MM.1S (cell line): ENCODE results near the gene GPATCH2.

Experiments used
- DNase-seq: peaks from one replicate; pipeline ENCODE4 v3.0.0-alpha.2; 2015
- H2AFZ ChIP-seq: fragments of 300-600 bp; sonication (generic); 2 replicates; pipeline ENCODE4 v1.6.0; 2016; ENCODE audit warnings: antibody characterized with exemption, low read length
- H3F3A ChIP-seq: fragments of 300-600 bp; sonication (generic); 2 replicates; pipeline ENCODE4 v1.6.1; 2016; ENCODE audit warnings: mild to moderate bottlenecking, antibody characterized with exemption, low read length, moderate library complexity, mixed read lengths; ENCODE audit not compliant: insufficient read depth
- H3K27ac ChIP-seq: fragments of 300-600 bp; sonication (generic); 2 replicates; pipeline ENCODE4 v1.5.1; 2016; ENCODE audit warnings: mild to moderate bottlenecking, low read length
- H3K27me3 ChIP-seq: fragments of 300-600 bp; sonication (generic); replicated peaks from 2 replicates; pipeline ENCODE4 v1.6.0; 2016; ENCODE audit warnings: low read length; ENCODE audit not compliant: insufficient read depth
- H3K36me3 ChIP-seq: fragments of 300-600 bp; sonication (generic); replicated peaks from 2 replicates; pipeline ENCODE4 v1.6.1; 2016; ENCODE audit warnings: mild to moderate bottlenecking, low read length, mixed read lengths; ENCODE audit not compliant: insufficient read depth
- H3K4me1 ChIP-seq: fragments of 300-600 bp; sonication (generic); 2 replicates; pipeline ENCODE4 v1.6.1; 2016; ENCODE audit warnings: low read length, mixed read lengths
- H3K4me2 ChIP-seq: fragments of 300-600 bp; sonication (generic); 2 replicates; pipeline ENCODE4 v1.6.0; 2016; ENCODE audit warnings: low read depth, low read length
- H3K4me3 ChIP-seq: fragments of 300-600 bp; sonication (generic); 2 replicates; pipeline ENCODE4 v1.5.1; 2016; ENCODE audit warnings: low read length, mixed read lengths
- H3K79me2 ChIP-seq: fragments of 300-600 bp; sonication (generic); 2 replicates; pipeline ENCODE4 v1.6.1; 2016; ENCODE audit warnings: mixed run types, low read length, mixed read lengths
- H3K9ac ChIP-seq: fragments of 300-600 bp; sonication (generic); 2 replicates; pipeline ENCODE4 v1.6.1; 2016; ENCODE audit warnings: low read length, mixed read lengths
- H3K9me2 ChIP-seq: fragments of 300-600 bp; sonication (generic); replicated peaks from 2 replicates; pipeline ENCODE4 v1.6.1; 2016; ENCODE audit warnings: mild to moderate bottlenecking, low read length, mixed read lengths; ENCODE audit not compliant: insufficient read depth
- H3K9me3 ChIP-seq: fragments of 300-600 bp; sonication (generic); replicated peaks from 2 replicates; pipeline ENCODE4 v1.6.1; 2016; ENCODE audit warnings: mild to moderate bottlenecking, low read length, mixed read lengths; ENCODE audit not compliant: insufficient read depth
- H4K20me1 ChIP-seq: fragments of 300-600 bp; sonication (generic); 2 replicates; pipeline ENCODE4 v1.6.1; 2016; ENCODE audit warnings: mild to moderate bottlenecking, low read length, moderate library complexity, mixed read lengths; ENCODE audit not compliant: insufficient read depth
- EZH2 ChIP-seq: fragments of 300-600 bp; sonication (generic); optimal IDR thresholded peaks from 2 replicates; pipeline ENCODE3; 2017; ENCODE audit warnings: low read depth, mild to moderate bottlenecking, antibody characterized with exemption, low read length, mixed read lengths
- EZH2phosphoT487 ChIP-seq: fragments of 300-600 bp; sonication (generic); IDR thresholded peaks from 2 replicates; pipeline ENCODE4 v1.6.1; 2018; ENCODE audit warnings: antibody characterized with exemption, low read length
- TF ChIP-seq, protein P1 (sequence below): fragments of 300-600 bp; sonication (generic); IDR thresholded peaks from 2 replicates; pipeline ENCODE4 v1.5.1; 2016; ENCODE audit warnings: antibody characterized with exemption, low read length, mixed read lengths

GPATCH2 gene

DNA sequence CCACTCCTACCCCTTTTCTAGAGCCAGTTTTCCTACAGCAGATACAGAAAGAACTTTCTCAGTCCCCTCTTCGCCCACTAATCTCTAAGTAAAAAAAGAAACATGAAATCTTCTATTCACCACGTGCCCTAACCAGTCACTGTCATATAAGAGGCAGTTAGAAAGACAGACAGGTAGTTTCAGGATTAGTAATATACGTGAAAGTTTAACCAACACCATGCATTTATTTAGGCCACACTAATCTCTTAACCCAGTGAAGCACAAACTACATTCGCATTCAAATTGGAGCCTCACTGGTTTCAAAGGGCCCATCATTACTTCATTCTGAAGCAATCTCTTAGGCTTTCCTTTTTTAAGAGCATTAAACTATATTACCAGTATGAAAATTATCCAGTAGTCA lies 10.1 kb downstream of the GPATCH2 start:
- Histone ChIP-seq H3K4me1 (no peaks in the 10 kb centered on the region), H3K4me3 (no peak overlapping the region), H3K9me2 (no peaks in the 10 kb centered on the region), H3K79me2 (peaks cover 44% of the 10 kb centered on the region), H4K20me1 (no peaks in the 10 kb centered on the region), H3F3A (no peaks in the 10 kb centered on the region), H3K4me2 (no peak overlapping the region), H3K27ac (no peak overlapping the region), H3K9ac (no peak overlapping the region), H2AFZ (no peak overlapping the region), H3K36me3 (no peaks in the 10 kb centered on the region), H3K27me3 (no peaks in the 10 kb centered on the region), H3K9me3 (no peaks in the 10 kb centered on the region)
- DNase-seq, result no peak
- TF ChIP-seq, protein P1, sequence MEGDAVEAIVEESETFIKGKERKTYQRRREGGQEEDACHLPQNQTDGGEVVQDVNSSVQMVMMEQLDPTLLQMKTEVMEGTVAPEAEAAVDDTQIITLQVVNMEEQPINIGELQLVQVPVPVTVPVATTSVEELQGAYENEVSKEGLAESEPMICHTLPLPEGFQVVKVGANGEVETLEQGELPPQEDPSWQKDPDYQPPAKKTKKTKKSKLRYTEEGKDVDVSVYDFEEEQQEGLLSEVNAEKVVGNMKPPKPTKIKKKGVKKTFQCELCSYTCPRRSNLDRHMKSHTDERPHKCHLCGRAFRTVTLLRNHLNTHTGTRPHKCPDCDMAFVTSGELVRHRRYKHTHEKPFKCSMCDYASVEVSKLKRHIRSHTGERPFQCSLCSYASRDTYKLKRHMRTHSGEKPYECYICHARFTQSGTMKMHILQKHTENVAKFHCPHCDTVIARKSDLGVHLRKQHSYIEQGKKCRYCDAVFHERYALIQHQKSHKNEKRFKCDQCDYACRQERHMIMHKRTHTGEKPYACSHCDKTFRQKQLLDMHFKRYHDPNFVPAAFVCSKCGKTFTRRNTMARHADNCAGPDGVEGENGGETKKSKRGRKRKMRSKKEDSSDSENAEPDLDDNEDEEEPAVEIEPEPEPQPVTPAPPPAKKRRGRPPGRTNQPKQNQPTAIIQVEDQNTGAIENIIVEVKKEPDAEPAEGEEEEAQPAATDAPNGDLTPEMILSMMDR, result no peak
- TF ChIP-seq EZH2phosphoT487 (no peak), EZH2 (no peak)

DNA sequence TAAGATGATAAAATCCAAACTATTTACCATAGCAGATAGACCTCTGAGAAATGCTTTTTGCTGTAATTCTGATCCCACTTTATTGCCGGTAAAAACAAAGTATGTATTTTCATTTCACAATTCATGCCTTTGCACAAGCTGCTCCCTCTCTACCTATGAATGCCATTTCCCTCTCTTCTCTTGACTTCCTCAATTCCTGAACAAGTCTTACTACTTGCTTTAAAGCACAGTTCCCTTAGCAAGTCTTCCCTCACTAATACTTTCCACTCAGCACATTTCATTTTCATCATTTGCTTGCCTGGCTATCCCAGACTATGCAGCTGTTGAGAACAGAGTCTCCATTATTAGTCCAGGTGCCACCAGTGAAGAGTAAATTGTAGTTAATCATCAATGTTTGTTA lies 13.8 kb downstream of the GPATCH2 start:
- Histone ChIP-seq H4K20me1 (no peaks in the 10 kb centered on the region), H3K27ac (no peak overlapping the region), H2AFZ (no peak overlapping the region), H3K36me3 (no peaks in the 10 kb centered on the region; the same call in 1 of the 2 replicates), H3K9ac (no peak overlapping the region), H3F3A (no peaks in the 10 kb centered on the region), H3K79me2 (peaks cover 16% of the 10 kb centered on the region), H3K4me1 (no peaks in the 10 kb centered on the region), H3K9me2 (no peaks in the 10 kb centered on the region), H3K4me2 (no peak overlapping the region), H3K27me3 (no peaks in the 10 kb centered on the region), H3K4me3 (no peak overlapping the region), H3K9me3 (no peaks in the 10 kb centered on the region)
- no peak for DNase-seq
- no peak for TF ChIP-seq EZH2
- TF ChIP-seq, protein P1, result no peak
- no peak for TF ChIP-seq EZH2phosphoT487

DNA sequence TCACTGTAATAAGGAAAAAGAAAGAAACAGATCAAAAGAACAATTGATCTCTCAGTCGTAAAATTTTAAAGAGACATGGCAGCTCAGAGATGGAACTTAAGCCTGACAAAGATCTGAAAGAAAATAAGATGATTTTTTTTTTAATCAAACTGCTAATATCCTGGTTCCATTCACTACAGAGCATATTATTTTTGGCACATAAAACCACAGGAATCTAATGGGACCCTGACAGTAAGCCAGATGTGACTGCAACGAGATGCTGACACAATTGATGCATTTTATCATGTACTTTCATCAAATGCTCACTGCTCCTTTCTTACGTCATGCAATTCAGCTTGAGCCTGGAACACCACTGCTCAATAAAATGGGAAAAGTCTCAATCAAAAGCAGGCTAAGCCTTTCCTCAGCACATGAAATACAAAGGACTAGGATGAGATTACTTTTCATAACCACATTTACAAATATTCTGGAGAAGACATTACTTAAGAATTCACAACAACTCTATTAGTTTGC lies 16.6 kb downstream of the GPATCH2 start:
- TF ChIP-seq EZH2phosphoT487, result no peak
- no peak for TF ChIP-seq EZH2
- TF ChIP-seq, protein P1, result no peak
- no peak overlapping the region for H2AFZ ChIP-seq
- H3K9me2 ChIP-seq, result no peaks in the 10 kb centered on the region
- H3K36me3 ChIP-seq, result no peaks in the 10 kb centered on the region; the same call in 1 of the 2 replicates
- DNase-seq, result no peak
- H3K79me2 ChIP-seq, result no peaks in the 10 kb centered on the region
- H3K27ac ChIP-seq, result no peak overlapping the region
- H3K4me2 ChIP-seq, result no peak overlapping the region
- H3K27me3 ChIP-seq, result no peaks in the 10 kb centered on the region
- no peaks in the 10 kb centered on the region for H3F3A ChIP-seq
- no peaks in the 10 kb centered on the region for H3K9me3 ChIP-seq
- H3K4me1 ChIP-seq, result no peaks in the 10 kb centered on the region
- H3K9ac ChIP-seq, result no peak overlapping the region
- no peak overlapping the region for H3K4me3 ChIP-seq
- H4K20me1 ChIP-seq, result no peaks in the 10 kb centered on the region
